Measurements from ENCODE around the gene PITRM1. TPM values are rescaled to one million over a fixed set of nuclear protein-coding genes. Genes with fewer than 3 reads are reported as not detected.

The PITRM1 gene
- total RNA-seq (2022; extraction: Qiagen RNA extraction), result 76.6 to 85.5 TPM (median 82.4 TPM) in 5 replicates

GRCh38 chr10:3172446-3173170 lies at the start of gene PITRM1:
TSS of gene PITRM1 (minus strand) at chr10:3172782. CDS start at chr10:3172772, 10 bp downstream.

Other genes with a start within 250 kb of the PITRM1 start
- 512 to 613 TPM (median 562 TPM) in 5 replicates for gene PFKP, start 105.2 kb downstream of the PITRM1 start, total RNA-seq (2022; extraction: Qiagen RNA extraction)